GM10248 (cell line): ENCODE results near the gene LRCH1.

Experiments used
- CTCF ChIA-PET: fragments of 300-600 bp; sonication (Branson Sonifier 250); formaldehyde crosslinking; extraction: SDS; loops from one replicate; lab custom pipeline; 2021; ENCODE audit warnings: antibody characterized with exemption; lab: Yijun Ruan, JAX
- POLR2A ChIA-PET: fragments of 350-650 bp; sonication (Branson Sonifier 250); formaldehyde crosslinking; extraction: SDS; loops from one replicate; lab custom pipeline; 2020; ENCODE audit warnings: antibody characterized with exemption; lab: Yijun Ruan, JAX
- DNase-seq: peaks from one replicate; pipeline ENCODE4 v3.0.0; 2012; ENCODE audit errors: extremely low spot score
- CTCF ChIP-seq: IDR thresholded peaks from 2 replicates; pipeline ENCODE4 v1.5.1; 2012; ENCODE audit warnings: mild to moderate bottlenecking, low read depth; ENCODE audit errors: extremely low read depth, missing control alignments, control extremely low read depth

The LRCH1 gene

GRCh38 chr13:46554951-46555350 is 2.0 kb downstream of the LRCH1 start:
- DNase-seq, result no peak
- no peak for TF ChIP-seq CTCF
- POLR2A ChIA-PET, result interaction anchor here (1.6 kb wide), 1 partner anchor 20 kb away, joined by 3 read pairs; no protein-coding TSS in a partner anchor
- CTCF ChIA-PET, result interaction anchor here (0.8 to 1.9 kb wide), 9 partner anchors 11 to 166 kb away, joined by 3 to 17 read pairs (median 4); no protein-coding TSS in a partner anchor

GRCh38 chr13:46555722-46556417 is 2.9 kb downstream of the LRCH1 start:
- POLR2A ChIA-PET, result interaction anchor here (0.5 to 1.6 kb wide), 2 partner anchors 19 to 29 kb away, joined by 3 to 5 read pairs; no protein-coding TSS in a partner anchor
- CTCF ChIA-PET, result interaction anchor here (0.8 to 1.9 kb wide), 8 partner anchors 10 to 165 kb away, joined by 3 to 17 read pairs (median 5); no protein-coding TSS in a partner anchor
- no peak for TF ChIP-seq CTCF
- no peak for DNase-seq

GRCh38 chr13:46556418-46556779 is 3.4 kb downstream of the LRCH1 start:
- no peak for TF ChIP-seq CTCF
- ChIA-PET CTCF (interaction anchor here (1.5 to 1.9 kb wide), 3 partner anchors 10 to 21 kb away, joined by 7 to 17 read pairs (median 12); no protein-coding TSS in a partner anchor), POLR2A (interaction anchor here (0.5 to 1.6 kb wide), 2 partner anchors 19 to 29 kb away, joined by 3 to 5 read pairs; no protein-coding TSS in a partner anchor)
- no peak for DNase-seq

GRCh38 chr13:46559272-46559805 is 6.4 kb downstream of the LRCH1 start:
- ChIA-PET CTCF (interaction anchor here (2.6 kb wide), 1 partner anchor 11 kb away, joined by 8 read pairs; no protein-coding TSS in a partner anchor), POLR2A (no interaction called here)
- no peak for DNase-seq
- TF ChIP-seq CTCF, result no peak

GRCh38 chr13:46560778-46561177 is 7.8 kb downstream of the LRCH1 start:
- no peak for TF ChIP-seq CTCF
- no peak for DNase-seq
- ChIA-PET CTCF (interaction anchor here (0.8 to 2.6 kb wide), 3 partner anchors 9 to 101 kb away, joined by 3 to 9 read pairs (median 8); no protein-coding TSS in a partner anchor), POLR2A (no interaction called here)

- TF ChIP-seq CTCF, result no peak
- no peak for DNase-seq
- CTCF ChIA-PET, result interaction anchor here (0.8 to 2.6 kb wide), 4 partner anchors 9 to 101 kb away, joined by 3 to 9 read pairs (median 6); no protein-coding TSS in a partner anchor
- POLR2A ChIA-PET, result no interaction called here
Observed at GRCh38 chr13:46561286-46561685, 8.3 kb downstream of the LRCH1 start.
